Liver (tissue), 9 donors: ENCODE data around the gene CLIP4. TPM values are rescaled to one million over a fixed set of nuclear protein-coding genes. Genes with fewer than 3 reads are reported as not detected.

Experiments
- DNase-seq: peaks from one replicate; pipeline ENCODE4 v3.0.0-alpha.2; 2017; ENCODE audit warnings: low spot score
- H3K27ac ChIP-seq, 2 donors: one replicate each; pipeline ENCODE4 v1.7.0; 2013; ENCODE audit warnings: inconsistent platforms in 2 of 2, low read length in 2 of 2, control low read depth in 1 of 2, low read depth in 1 of 2, mild to moderate bottlenecking in 1 of 2
- H3K27me3 ChIP-seq, 4 donors: one replicate each; pipeline versions ENCODE4 v1.6.1 to v1.7.0; 2013; ENCODE audit warnings: low read length in 3 of 4, inconsistent platforms in 1 of 4, mild to moderate bottlenecking in 1 of 4, moderate library complexity in 1 of 4; ENCODE audit not compliant: control insufficient read depth in 4 of 4, insufficient read depth in 4 of 4
- H3K36me3 ChIP-seq, 4 donors: one replicate each; pipeline versions ENCODE4 v1.6.1 to v1.7.0; 2013; ENCODE audit warnings: low read length in 3 of 4, mild to moderate bottlenecking in 3 of 4, low read depth in 1 of 4, moderate library complexity in 1 of 4; ENCODE audit not compliant: control insufficient read depth in 4 of 4, insufficient read depth in 3 of 4
- H3K4me1 ChIP-seq, 4 donors: one replicate each; pipeline versions ENCODE4 v1.6.1 to v1.7.0; 2013; ENCODE audit warnings: low read length in 3 of 4, mild to moderate bottlenecking in 3 of 4, moderate library complexity in 1 of 4; ENCODE audit not compliant: control insufficient read depth in 4 of 4, insufficient read depth in 4 of 4
- H3K4me3 ChIP-seq, 3 donors: one replicate each; pipeline versions ENCODE4 v1.6.1 to v1.7.0; 2013; ENCODE audit warnings: low read length in 3 of 3, control low read depth in 1 of 3, low read depth in 1 of 3, mild to moderate bottlenecking in 1 of 3
- H3K9ac ChIP-seq, 2 donors: one replicate each; pipeline ENCODE4 v1.7.0; 2013; ENCODE audit warnings: low read length in 2 of 2, mild to moderate bottlenecking in 2 of 2, moderate library complexity in 2 of 2, control low read depth in 1 of 2, low read depth in 1 of 2
- H3K9me3 ChIP-seq, 4 donors: one replicate each; pipeline versions ENCODE4 v1.6.1 to v1.7.0; 2013; ENCODE audit warnings: low read length in 3 of 4; ENCODE audit not compliant: control insufficient read depth in 4 of 4
- EGR1 ChIP-seq, 2 donors: IDR thresholded peaks; 2 replicates each; pipeline ENCODE4 v1.6.1; 2016 to 2018; ENCODE audit warnings: antibody characterized with exemption in 2 of 2, low read depth in 2 of 2
- GABPA ChIP-seq, 2 donors: IDR thresholded peaks in 1 of 2; conservative IDR thresholded peaks in 1 of 2; 2 replicates each; pipeline ENCODE4 v1.6.1; 2016; ENCODE audit warnings: antibody characterized with exemption in 2 of 2, mild to moderate bottlenecking in 1 of 2, moderate library complexity in 1 of 2
- HNF4A ChIP-seq, 2 donors: conservative IDR thresholded peaks; 2 replicates each; pipeline ENCODE4 v1.6.1; 2016; ENCODE audit warnings: antibody characterized with exemption in 2 of 2, mild to moderate bottlenecking in 2 of 2
- HNF4G ChIP-seq: IDR thresholded peaks from 2 replicates; pipeline ENCODE4 v1.6.1; 2016; ENCODE audit warnings: antibody characterized with exemption
- JUND ChIP-seq, 2 donors: IDR thresholded peaks; 2 replicates each; pipeline ENCODE4 v1.6.1; 2016; ENCODE audit warnings: antibody characterized with exemption in 2 of 2
- MAX ChIP-seq: IDR thresholded peaks from 2 replicates; pipeline ENCODE4 v1.6.1; 2016; ENCODE audit warnings: antibody characterized with exemption
- RAD21 ChIP-seq, 2 donors: IDR thresholded peaks; 2 replicates each; pipeline ENCODE4 v1.6.1; 2016; ENCODE audit warnings: antibody characterized with exemption in 2 of 2, mild to moderate bottlenecking in 2 of 2
- RXRA ChIP-seq, 2 donors: IDR thresholded peaks; 2 replicates each; pipeline ENCODE4 v1.6.1; 2017 to 2018; ENCODE audit warnings: antibody characterized with exemption in 2 of 2, mild to moderate bottlenecking in 1 of 2
- SP1 ChIP-seq: IDR thresholded peaks from 2 replicates; pipeline ENCODE4 v1.6.1; 2018; ENCODE audit warnings: antibody characterized with exemption, mild to moderate bottlenecking
- TAF1 ChIP-seq: conservative IDR thresholded peaks from 2 replicates; pipeline ENCODE4 v1.6.1; 2016; ENCODE audit warnings: antibody characterized with exemption, mild to moderate bottlenecking
- YY1 ChIP-seq: IDR thresholded peaks from 2 replicates; pipeline ENCODE4 v1.6.1; 2016; ENCODE audit warnings: antibody characterized with exemption, mild to moderate bottlenecking
- WGBS: extraction: QIAGEN DNeasy Blood & Tissue Kit; methylation state at CpG from one replicate; pipeline ENCODE4 v1.1.7; 2013; 5-methylcytosine and 5-hydroxymethylcytosine counted together
- polyA plus RNA-seq, 2 donors: library from polyadenylated mRNA; stranded (reverse) in 1 of 2; unstranded in 1 of 2; fragments of 200-250 nt in 1 of 2; fragments of >200 nt in 1 of 2; fragmentation: Nextera tagmentation in 1 of 2; extraction: Ambion mirVana in 1 of 2; gene quantifications; one replicate each; pipeline versions ENCODE4 v1.2.1 to v1.2.3, GENCODE V29; 2013 to 2015
- total RNA-seq, 2 donors: library from RNA; depleted of rRNA; stranded (reverse); fragments of >200 nt; gene quantifications; one replicate each; pipeline ENCODE4 v1.2.3, GENCODE V29; 2014
- TF ChIP-seq, protein P1 (sequence below): IDR thresholded peaks from 2 replicates; pipeline ENCODE4 v1.6.1; 2016; ENCODE audit warnings: antibody characterized with exemption
- TF ChIP-seq, protein P2 (sequence below): IDR thresholded peaks from 2 replicates; pipeline ENCODE4 v1.6.1; 2016; ENCODE audit warnings: antibody characterized with exemption
- donor health status: healthy.
- donor health status: healthy.
- donor health status: healthy.
- donor health status: healthy.
- donor health status: healthy.

CLIP4 gene, protein sequence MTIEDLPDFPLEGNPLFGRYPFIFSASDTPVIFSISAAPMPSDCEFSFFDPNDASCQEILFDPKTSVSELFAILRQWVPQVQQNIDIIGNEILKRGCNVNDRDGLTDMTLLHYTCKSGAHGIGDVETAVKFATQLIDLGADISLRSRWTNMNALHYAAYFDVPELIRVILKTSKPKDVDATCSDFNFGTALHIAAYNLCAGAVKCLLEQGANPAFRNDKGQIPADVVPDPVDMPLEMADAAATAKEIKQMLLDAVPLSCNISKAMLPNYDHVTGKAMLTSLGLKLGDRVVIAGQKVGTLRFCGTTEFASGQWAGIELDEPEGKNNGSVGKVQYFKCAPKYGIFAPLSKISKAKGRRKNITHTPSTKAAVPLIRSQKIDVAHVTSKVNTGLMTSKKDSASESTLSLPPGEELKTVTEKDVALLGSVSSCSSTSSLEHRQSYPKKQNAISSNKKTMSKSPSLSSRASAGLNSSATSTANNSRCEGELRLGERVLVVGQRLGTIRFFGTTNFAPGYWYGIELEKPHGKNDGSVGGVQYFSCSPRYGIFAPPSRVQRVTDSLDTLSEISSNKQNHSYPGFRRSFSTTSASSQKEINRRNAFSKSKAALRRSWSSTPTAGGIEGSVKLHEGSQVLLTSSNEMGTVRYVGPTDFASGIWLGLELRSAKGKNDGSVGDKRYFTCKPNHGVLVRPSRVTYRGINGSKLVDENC
- total RNA-seq, result 1 to 10 TPM; 3.7 to 6.7 TPM
- 1 to 10 TPM; 1.3 to 2.7 TPM for polyA plus RNA-seq

DNA sequence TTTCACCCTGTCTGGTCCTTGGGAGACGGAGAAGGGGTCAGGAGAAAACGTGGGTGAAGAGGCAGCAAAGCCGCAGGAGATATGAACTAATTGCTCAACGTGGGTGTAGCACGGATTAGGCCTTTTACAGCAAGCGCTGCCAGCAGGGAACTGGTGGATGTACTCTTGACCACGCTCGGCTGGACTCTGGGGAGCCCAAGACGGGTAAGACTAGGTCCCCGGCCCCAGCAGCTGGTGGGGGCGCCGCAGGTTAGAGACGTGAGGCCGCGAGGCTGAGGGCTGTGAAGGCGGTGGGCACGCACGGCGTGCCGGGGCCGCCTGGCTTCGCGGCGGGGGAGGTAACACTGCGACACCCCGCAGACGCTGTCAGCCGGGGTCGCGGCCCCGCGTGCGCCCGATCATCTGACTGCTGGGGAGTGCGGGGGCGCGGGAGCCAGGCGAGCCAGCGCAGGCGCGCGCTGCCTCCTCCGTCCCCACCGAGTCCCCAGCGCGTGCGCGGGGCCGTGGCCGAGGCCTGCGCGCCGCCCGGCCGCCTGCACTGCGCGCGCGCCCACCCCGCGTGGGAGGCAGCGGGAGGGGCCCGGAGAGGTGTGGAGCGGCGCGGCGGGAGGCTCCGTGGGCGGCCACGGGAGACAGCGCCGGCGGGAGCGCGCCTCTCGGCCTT, at the start of gene CLIP4:
Gene CLIP4 (plus strand): TSS at position 470 of the 664 bp plus-strand sequence. CDS start 5,974 bp downstream, outside the sequence.
- Histone ChIP-seq H3K4me3 (peak within 1 kb of the TSS; percentile 59 to 92 (median 70)), H3K9me3 (no peaks in the 10 kb centered on the region), H3K36me3 (no peaks in the 10 kb centered on the region), H3K27ac (peak within 1 kb of the TSS; percentile 57 to 66), H3K27me3 (peaks cover 0 to 8% (median 2%) of the 10 kb centered on the region in 4 donors), H3K9ac (peak within 1 kb of the TSS in 1 of 2 donors; percentile 66), H3K4me1 (peaks cover 0 to 10% (median 6%) of the 10 kb centered on the region in 4 donors)
- 5% methylated on average over 76 of the region's 76 CpGs for WGBS
- peak in 1 of 2 donors; percentile 27 for TF ChIP-seq EGR1 (IDR thresholded peaks at IDR 0.05; ENCODE audit: low read depth in 2 of 2)
- TF ChIP-seq HNF4A (conservative IDR thresholded peaks at IDR 0.05), result no peak
- DNase-seq, result no peak

- H3K4me1 ChIP-seq, result no peaks in the 10 kb centered on the region
Measured at GRCh38 chr2:29066271-29066860, 48.8 kb upstream of the CLIP4 start.

DNA sequence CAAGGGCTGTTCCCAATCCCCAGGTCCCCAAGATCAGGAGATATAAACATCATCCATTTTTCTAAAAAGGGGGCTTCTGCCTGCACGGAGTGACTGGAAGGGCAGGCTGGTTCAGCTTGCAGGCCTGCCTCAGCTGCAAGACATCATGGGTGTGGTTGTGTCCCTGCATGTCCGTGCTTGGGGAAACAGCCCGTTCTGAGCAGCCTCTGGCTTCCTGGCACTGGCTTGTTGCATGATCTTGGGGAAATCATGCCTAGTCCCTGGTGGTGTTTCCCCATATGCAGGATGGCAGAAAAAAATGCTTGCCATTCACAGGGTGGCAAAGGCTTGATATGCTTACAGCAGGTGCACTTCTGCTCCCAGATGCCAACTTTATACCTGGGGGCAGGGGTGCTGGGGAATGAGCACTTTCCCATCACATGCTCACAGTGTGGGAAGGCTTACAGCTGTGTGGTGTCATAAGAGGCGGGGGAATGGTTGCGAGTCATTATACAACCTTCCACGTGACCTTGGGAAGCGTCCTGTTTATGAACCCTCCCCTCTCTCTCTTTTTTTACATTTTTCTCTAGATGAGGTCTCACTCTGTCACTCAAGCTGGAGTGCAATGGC, 48.1 kb upstream of the CLIP4 start:
- H3K4me3 ChIP-seq, result no peak overlapping the region
- H3K27ac ChIP-seq, result no peak overlapping the region
- H3K27me3 ChIP-seq, result no peaks in the 10 kb centered on the region
- TF ChIP-seq RXRA (IDR thresholded peaks at IDR 0.05) (no peak), MAX (no peak), EGR1 (IDR thresholded peaks at IDR 0.05; ENCODE audit: low read depth in 2 of 2) (no peak), JUND (IDR thresholded peaks at IDR 0.05) (no peak), RAD21 (IDR thresholded peaks at IDR 0.05) (no peak)
- TF ChIP-seq, protein P1, sequence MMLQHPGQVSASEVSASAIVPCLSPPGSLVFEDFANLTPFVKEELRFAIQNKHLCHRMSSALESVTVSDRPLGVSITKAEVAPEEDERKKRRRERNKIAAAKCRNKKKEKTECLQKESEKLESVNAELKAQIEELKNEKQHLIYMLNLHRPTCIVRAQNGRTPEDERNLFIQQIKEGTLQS, result no peak
- H3K9me3 ChIP-seq, result no peaks in the 10 kb centered on the region
- no peaks in the 10 kb centered on the region for H3K36me3 ChIP-seq
- H3K4me1 ChIP-seq, result no peaks in the 10 kb centered on the region
- no peak for DNase-seq
- H3K9ac ChIP-seq, result no peak overlapping the region
- 81% methylated on average over 7 of the region's 7 CpGs for WGBS

More at GRCh38 chr2:29066271-29066860, 48.8 kb upstream of the CLIP4 start:
- Histone ChIP-seq H3K27ac (no peak overlapping the region), H3K27me3 (no peaks in the 10 kb centered on the region), H3K9ac (no peak overlapping the region), H3K9me3 (no peaks in the 10 kb centered on the region), H3K36me3 (no peaks in the 10 kb centered on the region), H3K4me3 (no peak overlapping the region)
- TF ChIP-seq HNF4G (no peak), MAX (no peak), GABPA (IDR thresholded peaks at IDR 0.05 in 1 of 2, conservative IDR thresholded peaks at IDR 0.05 in 1 of 2) (no peak), YY1 (no peak), TAF1 (no peak), SP1 (no peak)
- TF ChIP-seq, protein P2, sequence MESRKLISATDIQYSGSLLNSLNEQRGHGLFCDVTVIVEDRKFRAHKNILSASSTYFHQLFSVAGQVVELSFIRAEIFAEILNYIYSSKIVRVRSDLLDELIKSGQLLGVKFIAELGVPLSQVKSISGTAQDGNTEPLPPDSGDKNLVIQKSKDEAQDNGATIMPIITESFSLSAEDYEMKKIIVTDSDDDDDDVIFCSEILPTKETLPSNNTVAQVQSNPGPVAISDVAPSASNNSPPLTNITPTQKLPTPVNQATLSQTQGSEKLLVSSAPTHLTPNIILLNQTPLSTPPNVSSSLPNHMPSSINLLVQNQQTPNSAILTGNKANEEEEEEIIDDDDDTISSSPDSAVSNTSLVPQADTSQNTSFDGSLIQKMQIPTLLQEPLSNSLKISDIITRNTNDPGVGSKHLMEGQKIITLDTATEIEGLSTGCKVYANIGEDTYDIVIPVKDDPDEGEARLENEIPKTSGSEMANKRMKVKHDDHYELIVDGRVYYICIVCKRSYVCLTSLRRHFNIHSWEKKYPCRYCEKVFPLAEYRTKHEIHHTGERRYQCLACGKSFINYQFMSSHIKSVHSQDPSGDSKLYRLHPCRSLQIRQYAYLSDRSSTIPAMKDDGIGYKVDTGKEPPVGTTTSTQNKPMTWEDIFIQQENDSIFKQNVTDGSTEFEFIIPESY, result no peak
- 79% methylated on average over 8 of the region's 8 CpGs for WGBS
- DNase-seq, result no peak
